CD14-positive monocyte (primary cell): ENCODE measurements around the gene NUDT22. TPM values are rescaled to one million over a fixed set of nuclear protein-coding genes. Genes with fewer than 3 reads are reported as not detected.

Source experiments
- DNase-seq, 3 donors: peaks; one replicate each; pipeline ENCODE4 v3.0.0-alpha.2; 2011 to 2022
- H2AFZ ChIP-seq: 2 replicates; pipeline ENCODE4 v1.6.0; 2012; ENCODE audit warnings: mild to moderate bottlenecking, low read depth, low read length, inconsistent platforms; ENCODE audit not compliant: insufficient read depth, poor library complexity, severe bottlenecking
- H3K27ac ChIP-seq, 2 donors: 1 replicate in 1 of 2; 2 replicates in 1 of 2; pipeline ENCODE4 v1.5.1; 2012 to 2013; ENCODE audit warnings: low read length in 2 of 2, control low read depth in 1 of 2, inconsistent platforms in 1 of 2, low read depth in 1 of 2, mild to moderate bottlenecking in 1 of 2
- H3K27me3 ChIP-seq, 2 donors: one replicate each; pipeline versions ENCODE4 v1.6.0 to v1.6.1; 2011 to 2013; ENCODE audit warnings: low read length in 2 of 2; ENCODE audit not compliant: control insufficient read depth in 2 of 2, insufficient read depth in 2 of 2
- H3K36me3 ChIP-seq, 2 donors: replicated peaks in 1 of 2; 1 replicate in 1 of 2; 2 replicates in 1 of 2; pipeline versions ENCODE4 v1.5.1 to v1.6.1; 2012 to 2013; ENCODE audit warnings: low read length in 2 of 2, control low read depth in 1 of 2, inconsistent platforms in 1 of 2, mild to moderate bottlenecking in 1 of 2; ENCODE audit not compliant: insufficient read depth in 2 of 2, control insufficient read depth in 1 of 2
- H3K4me1 ChIP-seq, 2 donors: 1 replicate in 1 of 2; 2 replicates in 1 of 2; pipeline versions ENCODE4 v1.5.1 to v1.6.1; 2012 to 2013; ENCODE audit warnings: low read length in 2 of 2, control low read depth in 1 of 2, inconsistent platforms in 1 of 2, mild to moderate bottlenecking in 1 of 2, moderate library complexity in 1 of 2; ENCODE audit not compliant: insufficient read depth in 2 of 2, control insufficient read depth in 1 of 2
- H3K4me2 ChIP-seq: replicated peaks from 2 replicates; pipeline ENCODE3; 2012; ENCODE audit warnings: low read length, moderate library complexity, mild to moderate bottlenecking; ENCODE audit not compliant: poor library complexity, severe bottlenecking; ENCODE audit errors: extremely low read depth
- H3K4me3 ChIP-seq, 3 experiments: fragments of 200-600 bp in 1 of 3; sonication (generic) in 1 of 3; replicated peaks in 1 of 3; 1 replicate in 2 of 3; 2 replicates in 1 of 3; pipeline ENCODE4 v1.5.1; 2011 to 2013; ENCODE audit warnings: low read length in 3 of 3, mild to moderate bottlenecking in 3 of 3, control low read depth in 2 of 3, low read depth in 2 of 3, inconsistent platforms in 1 of 3, moderate library complexity in 1 of 3
- H3K79me2 ChIP-seq: 2 replicates; pipeline ENCODE4 v1.6.0; 2012; ENCODE audit warnings: mild to moderate bottlenecking, control low read depth, inconsistent platforms, low read length, moderate library complexity; ENCODE audit not compliant: insufficient read depth
- H3K9ac ChIP-seq: 2 replicates; pipeline ENCODE4 v1.6.0; 2017; ENCODE audit warnings: low read length, mild to moderate bottlenecking; ENCODE audit not compliant: insufficient read depth, poor library complexity, severe bottlenecking
- H3K9me3 ChIP-seq, 2 donors: replicated peaks in 1 of 2; 1 replicate in 1 of 2; 2 replicates in 1 of 2; pipeline versions ENCODE4 v1.5.1 to v1.6.1; 2012 to 2013; ENCODE audit warnings: low read length in 2 of 2, control low read depth in 1 of 2; ENCODE audit not compliant: control insufficient read depth in 1 of 2, insufficient read depth in 1 of 2
- H4K20me1 ChIP-seq: 2 replicates; pipeline ENCODE4 v1.6.0; 2012; ENCODE audit warnings: mild to moderate bottlenecking, low read length, control low read depth, moderate library complexity; ENCODE audit not compliant: insufficient read depth
- H3K27ac Mint-ChIP-seq, 7 donors: one replicate each; pipeline ENCODE4 v1.8.0; 2020; ENCODE audit warnings: mild to moderate bottlenecking in 7 of 7, mixed read lengths in 7 of 7, moderate library complexity in 6 of 7, inconsistent platforms in 2 of 7
- H3K27me3 Mint-ChIP-seq, 3 donors: one replicate each; pipeline ENCODE4 v1.8.0; 2021 to 2022; ENCODE audit warnings: low read depth in 3 of 3, mild to moderate bottlenecking in 3 of 3, mixed read lengths in 3 of 3, moderate library complexity in 3 of 3, inconsistent platforms in 1 of 3
- H3K36me3 Mint-ChIP-seq, 2 donors: one replicate each; pipeline ENCODE4 v1.8.0; 2020; ENCODE audit warnings: mixed read lengths in 2 of 2, inconsistent platforms in 1 of 2, mild to moderate bottlenecking in 1 of 2
- H3K4me1 Mint-ChIP-seq: one replicate; pipeline ENCODE4 v1.8.0; 2020; ENCODE audit warnings: mild to moderate bottlenecking, mixed read lengths
- H3K4me3 Mint-ChIP-seq, 2 donors: one replicate each; pipeline ENCODE4 v1.8.0; 2020; ENCODE audit warnings: mild to moderate bottlenecking in 2 of 2, mixed read lengths in 2 of 2, moderate library complexity in 1 of 2
- H3K9me3 Mint-ChIP-seq, 7 donors: one replicate each; pipeline ENCODE4 v1.8.0; 2020 to 2022; ENCODE audit warnings: mixed read lengths in 7 of 7, mild to moderate bottlenecking in 6 of 7, moderate library complexity in 6 of 7, inconsistent platforms in 2 of 7
- CTCF ChIP-seq: fragments of 200-600 bp; IDR thresholded peaks from one replicate; pipeline ENCODE4 v1.8.0; 2022; ENCODE audit warnings: antibody characterized with exemption, mild to moderate bottlenecking
- WGBS: methylation state at CpG from one replicate; pipeline ENCODE4 v1.1.5; 2013; ENCODE audit warnings: missing lambda C conversion rate; ENCODE audit not compliant: insufficient coverage; 5-methylcytosine and 5-hydroxymethylcytosine counted together
- intact Hi-C, 2 donors: fragments of 100-400 bp; cut with micrococcal nuclease; formaldehyde crosslinking; loops; one replicate each; pipeline versions ENCODE4 v1.15.0 to v1.15.1; 2023
- polyA plus RNA-seq, 3 donors: library from polyadenylated mRNA; depleted of rRNA in 1 of 3; unstranded in 2 of 3; stranded (reverse) in 1 of 3; fragments of 300-500 nt in 2 of 3; fragments of >200 nt in 1 of 3; fragmentation: Illumina TruSeq in 2 of 3; gene quantifications; 1 replicate in 2 of 3; 2 replicates in 1 of 3; pipeline ENCODE4 v1.2.3, GENCODE V29; 2012 to 2021

The NUDT22 gene
- polyA plus RNA-seq, 3 donors = 47.9 to 86.1 (median 56.1) TPM

GRCh38 chr11:64246871-64247728 is 21.0 kb downstream of the NUDT22 start, which contains the start of gene PPP1R14B:
Gene PPP1R14B, minus strand, starts transcription at chr11:64246943. Its CDS starts 270 bp downstream, at chr11:64246673.
- peak within 1 kb of the TSS; percentile 82 to 92 for H3K27ac ChIP-seq
- H3K9ac ChIP-seq = peak within 1 kb of the TSS; percentile 76
- Mint-ChIP-seq H3K4me3 (peak within 1 kb of the TSS; percentile 87 to 89), H3K27me3 (peaks cover 3 to 10% (median 7%) of the 10 kb centered on the region in 3 donors), H3K9me3 (no peaks in the 10 kb centered on the region), H3K27ac (peak within 1 kb of the TSS; percentile 83 to 93 (median 88)), H3K4me1 (peaks cover 50% of the 10 kb centered on the region), H3K36me3 (peaks cover 13 to 14% of the 10 kb centered on the region in 2 donors)
- H3K4me3 ChIP-seq = peak within 1 kb of the TSS; percentile 50 to 94 (median 86)
- DNase-seq = peak; percentile 75 to 81 (median 78)
- peaks cover 10 to 12% of the 10 kb centered on the region in 2 donors for H3K36me3 ChIP-seq
- H4K20me1 ChIP-seq = peaks cover 1% of the 10 kb centered on the region
- no peak for TF ChIP-seq CTCF
- H3K9me3 ChIP-seq = no peaks in the 10 kb centered on the region
- peak within 1 kb of the TSS; percentile 66 for H2AFZ ChIP-seq
- H3K79me2 ChIP-seq = peaks cover 39% of the 10 kb centered on the region
- H3K27me3 ChIP-seq = no peaks in the 10 kb centered on the region
- peaks cover 50 to 72% of the 10 kb centered on the region in 2 donors for H3K4me1 ChIP-seq
- 2% methylated on average over 46 of the region's 74 CpGs for WGBS
- H3K4me2 ChIP-seq = peak within 1 kb of the TSS; percentile 93
- intact Hi-C loops = no loop called here

GRCh38 chr11:64247729-64248531 is 21.9 kb downstream of the NUDT22 start:
- intact Hi-C loops = no loop called here
- Histone ChIP-seq H3K27ac (no peak overlapping the region), H3K36me3 (peaks cover 10 to 12% of the 10 kb centered on the region in 2 donors), H3K79me2 (peaks cover 38% of the 10 kb centered on the region), H3K4me1 (peaks cover 50 to 72% of the 10 kb centered on the region in 2 donors), H3K4me3 (peak overlapping the region; percentile 50 to 94 (median 86)), H3K9ac (no peak overlapping the region), H3K9me3 (no peaks in the 10 kb centered on the region), H2AFZ (peak overlapping the region; percentile 66), H4K20me1 (peaks cover 9% of the 10 kb centered on the region), H3K27me3 (no peaks in the 10 kb centered on the region), H3K4me2 (peak overlapping the region; percentile 93)
- Mint-ChIP-seq H3K9me3 (no peaks in the 10 kb centered on the region), H3K36me3 (peaks cover 13 to 14% of the 10 kb centered on the region in 2 donors), H3K27ac (peak overlapping the region in 2 of 7 donors; percentile 11 to 76), H3K4me3 (peak overlapping the region; percentile 61 to 83), H3K4me1 (peaks cover 48% of the 10 kb centered on the region), H3K27me3 (peaks cover 3 to 10% (median 7%) of the 10 kb centered on the region in 3 donors)
- WGBS = 51% methylated on average over 21 of the region's 31 CpGs
- TF ChIP-seq CTCF = no peak
- no peak for DNase-seq
